Mammary epithelial cell (primary cell): Measurements from ENCODE around the gene LOXL1.

Source experiments
- CTCF ChIP-seq, 2 donors: IDR thresholded peaks in 1 of 2; conservative IDR thresholded peaks in 1 of 2; 2 replicates each; pipeline ENCODE4 v1.5.1; 2011 to 2012; ENCODE audit warnings: inconsistent platforms in 2 of 2, low read length in 2 of 2, mild to moderate bottlenecking in 2 of 2, control low read depth in 1 of 2, low read depth in 1 of 2; ENCODE audit not compliant: insufficient read depth in 1 of 2; ENCODE audit errors: extremely low read depth in 1 of 2
- EZH2 ChIP-seq: IDR thresholded peaks from 2 replicates; pipeline ENCODE4 v1.6.1; 2012; ENCODE audit warnings: low read length, inconsistent platforms, borderline replicate concordance

- TF ChIP-seq CTCF (conservative IDR thresholded peaks at IDR 0.05 in 1 of 2, IDR thresholded peaks at IDR 0.05 in 1 of 2; ENCODE audit: extremely low read depth in 1 of 2, insufficient read depth in 1 of 2, low read depth in 1 of 2, low read length in 2 of 2) (no peak), EZH2 (no peak)
Measured at GRCh38 chr15:73930790-73931281, 4.6 kb downstream of the LOXL1 start.
